Measurements from ENCODE around the gene MYORG. TPM values are rescaled to one million over a fixed set of nuclear protein-coding genes. Genes with fewer than 3 reads are reported as not detected.
A peak's percentile ranks its signal among the peaks of the same experiment; 100 is the strongest.

MYORG gene
- total RNA-seq, 2 donors from 2014 or later = 7.4 to 12.1 TPM

- H3K27me3 ChIP-seq (replicated peaks; ENCODE audit: insufficient read depth) = no peaks in the 10 kb centered on the region
- H3K36me3 ChIP-seq = no peaks in the 10 kb centered on the region
- H3K4me3 ChIP-seq = peak within 1 kb of the TSS; percentile 96
- DNase-seq (ENCODE audit: low spot score) (peak; percentile 97), ATAC-seq (ENCODE audit: insufficient number of reproducible peaks, low FRiP score, low read depth) (peak; percentile 99)
- peak within 1 kb of the TSS; percentile 92 to 94 for H3K27ac ChIP-seq
- TF ChIP-seq CTCF (IDR thresholded peaks at IDR 0.05) = no peak
- H3K4me1 ChIP-seq (ENCODE audit: control insufficient read depth in 1 of 2, low read depth in 2 of 2) = peaks cover 7 to 19% of the 10 kb centered on the region in 2 donors
- no peaks in the 10 kb centered on the region for H3K9me3 ChIP-seq
Observed at GRCh38 chr9:34328987-34329832, 47.5 kb downstream of the MYORG start, which contains the start of the genes KIF24 and NUDT2. Gene KIF24, minus strand, starts transcription at chr9:34329268. Its CDS starts 17,922 bp downstream, at chr9:34311346. Gene NUDT2, plus strand, starts transcription at chr9:34329569. Its CDS starts 9,471 bp downstream, at chr9:34339040.

- ATAC-seq (ENCODE audit: insufficient number of reproducible peaks, low FRiP score, low read depth) (no peak), DNase-seq (ENCODE audit: low spot score) (no peak)
- peak overlapping the region; percentile 96 for H3K4me3 ChIP-seq
- peaks cover 7 to 20% of the 10 kb centered on the region in 2 donors for H3K4me1 ChIP-seq (ENCODE audit: control insufficient read depth in 1 of 2, low read depth in 2 of 2)
- no peaks in the 10 kb centered on the region for H3K36me3 ChIP-seq
- no peak for TF ChIP-seq CTCF (IDR thresholded peaks at IDR 0.05)
- H3K9me3 ChIP-seq = no peaks in the 10 kb centered on the region
- peak overlapping the region; percentile 2 to 25 for H3K27ac ChIP-seq
- no peaks in the 10 kb centered on the region for H3K27me3 ChIP-seq (replicated peaks; ENCODE audit: insufficient read depth)
Observed at GRCh38 chr9:34328500-34328986, 48.2 kb downstream of the MYORG start.

GRCh38 chr9:34326690-34327089, 50.0 kb downstream of the MYORG start:
- Histone ChIP-seq H3K27me3 (replicated peaks; ENCODE audit: insufficient read depth) (no peaks in the 10 kb centered on the region), H3K4me1 (ENCODE audit: control insufficient read depth in 1 of 2, low read depth in 2 of 2) (peaks cover 7 to 30% of the 10 kb centered on the region in 2 donors), H3K9me3 (no peaks in the 10 kb centered on the region), H3K27ac (no peak overlapping the region), H3K4me3 (no peak overlapping the region), H3K36me3 (no peaks in the 10 kb centered on the region)
- no peak for TF ChIP-seq CTCF (IDR thresholded peaks at IDR 0.05)
- ATAC-seq (ENCODE audit: insufficient number of reproducible peaks, low FRiP score, low read depth) (no peak), DNase-seq (ENCODE audit: low spot score) (no peak)

- ATAC-seq (ENCODE audit: insufficient number of reproducible peaks, low FRiP score, low read depth) (no peak), DNase-seq (ENCODE audit: low spot score) (no peak)
- no peaks in the 10 kb centered on the region for H3K27me3 ChIP-seq (replicated peaks; ENCODE audit: insufficient read depth)
- H3K4me3 ChIP-seq = no peak overlapping the region
- H3K36me3 ChIP-seq = no peaks in the 10 kb centered on the region
- H3K27ac ChIP-seq = no peak overlapping the region
- H3K4me1 ChIP-seq (ENCODE audit: control insufficient read depth in 1 of 2, low read depth in 2 of 2) = peaks cover 0 to 11% of the 10 kb centered on the region in 2 donors
- no peaks in the 10 kb centered on the region for H3K9me3 ChIP-seq
- no peak for TF ChIP-seq CTCF (IDR thresholded peaks at IDR 0.05)
Observed at GRCh38 chr9:34322899-34323591, 53.7 kb downstream of the MYORG start.

GRCh38 chr9:34321451-34321850, 55.2 kb downstream of the MYORG start:
- no peak for DNase-seq (ENCODE audit: low spot score)
- no peak overlapping the region for H3K27ac ChIP-seq
- H3K36me3 ChIP-seq = no peaks in the 10 kb centered on the region
- peaks cover 0 to 11% of the 10 kb centered on the region in 2 donors for H3K4me1 ChIP-seq (ENCODE audit: control insufficient read depth in 1 of 2, low read depth in 2 of 2)
- no peak for ATAC-seq (ENCODE audit: insufficient number of reproducible peaks, low FRiP score, low read depth)
- H3K9me3 ChIP-seq = no peaks in the 10 kb centered on the region
- no peak overlapping the region for H3K4me3 ChIP-seq
- TF ChIP-seq CTCF (IDR thresholded peaks at IDR 0.05) = no peak
- H3K27me3 ChIP-seq (replicated peaks; ENCODE audit: insufficient read depth) = no peaks in the 10 kb centered on the region
